NCI-H2196 (cell line): ENCODE results near the gene CROCC.

Experiments
- DNase-seq: peaks from one replicate; lab custom pipeline; 2025; ENCODE audit not compliant: unreplicated experiment; lab: John Stamatoyannopoulos, UW

The CROCC gene

DNA sequence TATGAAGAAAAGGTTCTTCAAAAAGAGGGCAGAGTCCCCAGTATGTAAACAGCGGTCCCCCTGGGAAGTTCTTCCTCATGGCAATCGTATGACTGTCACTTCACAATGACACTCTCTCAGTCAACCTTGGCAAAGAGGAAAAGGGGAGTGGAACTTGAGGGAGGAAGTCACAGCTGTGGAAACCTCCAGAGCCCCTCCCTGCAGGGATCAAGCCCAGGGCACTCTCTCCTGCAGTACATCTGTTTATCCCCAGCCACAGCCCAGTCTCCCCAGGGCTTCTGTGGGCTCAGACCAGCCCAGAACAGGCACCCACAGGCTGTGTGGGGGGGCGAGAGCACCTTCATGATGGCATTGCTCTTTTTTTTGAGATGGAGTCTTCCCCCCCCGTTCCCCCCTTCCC, 88.0 kb downstream of the CROCC start:
- no peak for DNase-seq

DNA sequence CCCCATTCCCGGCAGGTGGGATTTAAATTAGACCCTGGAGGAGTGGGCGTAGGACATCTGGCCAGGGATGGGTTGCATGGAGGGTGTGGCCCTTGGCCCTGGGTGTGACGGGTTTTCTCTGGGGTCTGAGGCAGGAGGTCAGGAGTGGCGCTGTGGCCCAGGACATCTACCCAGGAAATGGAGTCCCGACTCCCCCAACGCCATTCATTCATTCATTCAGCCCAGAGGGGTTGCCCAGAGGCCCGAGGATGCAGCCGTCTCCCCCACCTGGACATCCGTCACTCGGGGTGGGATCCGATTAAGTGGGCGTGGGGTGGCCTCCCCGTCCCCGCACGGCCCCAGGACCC, 89.3 kb downstream of the CROCC start:
- DNase-seq, result no peak

DNA sequence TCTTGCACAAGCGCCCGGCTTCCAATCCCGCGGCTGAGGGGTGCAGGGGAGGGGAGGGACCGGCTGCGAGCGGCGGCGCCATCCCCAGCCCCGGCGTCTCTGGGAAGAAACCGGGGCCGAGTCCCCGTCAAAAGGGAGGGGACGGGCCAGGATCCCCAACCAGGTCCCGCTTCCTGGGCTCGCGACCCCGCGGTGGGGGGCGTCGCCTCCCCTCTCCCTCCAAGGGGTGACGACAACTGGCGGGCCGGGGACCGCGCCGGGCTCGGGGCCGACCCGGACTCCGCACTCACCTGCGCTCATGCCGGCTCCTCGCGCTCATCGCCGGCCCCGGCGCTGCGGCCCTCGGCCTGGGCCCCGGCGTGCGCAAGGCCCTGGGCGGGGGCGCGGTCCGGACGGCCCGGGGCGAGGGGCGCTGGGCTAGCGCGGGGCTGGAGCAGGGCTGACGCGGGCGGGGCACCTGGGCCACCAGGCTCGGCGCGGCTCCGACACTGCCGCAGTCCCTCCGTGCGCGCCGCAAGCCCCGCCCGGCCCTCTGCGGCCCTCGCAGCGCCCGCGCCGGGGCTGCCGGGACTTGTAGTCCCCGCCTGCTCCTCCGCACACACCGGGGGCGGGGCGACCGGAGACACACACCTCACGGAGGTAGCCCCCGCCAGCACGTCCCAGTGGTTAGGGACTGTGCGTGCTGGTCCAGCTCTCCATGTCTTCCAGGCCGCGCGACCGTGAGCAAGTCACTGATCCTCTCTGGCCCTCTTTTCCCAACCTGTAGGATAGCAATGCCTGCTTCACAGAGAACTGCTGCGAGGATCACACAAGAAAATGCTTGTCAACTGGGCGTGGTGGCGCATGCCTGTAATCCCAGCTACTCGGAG, 89.9 kb downstream of the CROCC start, which contains the start of gene ATP13A2:
ATP13A2 (minus strand) TSS at position 490 of the 869 bp plus-strand sequence; CDS start at position 300, 190 bp downstream.
- DNase-seq, result peak; percentile 91

DNA sequence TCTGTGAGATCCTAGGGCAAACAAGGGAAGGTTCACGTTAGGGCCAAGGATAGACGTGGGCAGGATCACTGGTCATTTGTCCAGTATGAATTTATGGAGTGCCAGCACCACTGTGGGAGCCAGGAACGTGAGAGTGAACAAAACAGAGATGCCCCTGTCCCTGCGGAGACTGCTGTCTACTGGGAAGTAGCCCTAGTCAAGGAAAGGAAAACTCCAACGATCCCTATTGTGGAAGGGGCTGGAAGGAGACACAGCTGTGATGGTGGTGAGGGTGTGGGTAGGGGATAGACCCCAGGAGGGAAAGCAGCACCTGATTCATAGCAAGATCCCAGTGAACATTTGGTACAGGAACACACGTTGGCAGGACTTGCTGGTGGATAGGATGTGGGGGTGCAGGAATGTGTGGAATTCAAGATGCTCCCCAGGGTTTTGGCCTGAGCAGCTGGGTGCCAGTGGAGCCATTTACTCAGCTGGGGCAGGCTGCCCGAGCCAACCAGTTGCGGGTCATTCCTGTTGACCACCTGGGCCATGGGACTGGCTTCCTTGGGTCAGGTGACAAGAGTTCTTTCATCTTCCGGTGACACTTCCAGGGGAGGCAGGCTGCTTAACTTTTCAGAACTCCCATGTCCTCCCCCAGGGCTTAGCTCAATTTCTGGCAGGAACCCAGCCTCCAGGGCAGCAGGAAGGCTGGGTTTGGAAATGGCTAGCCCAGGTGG, 91.2 kb downstream of the CROCC start:
- no peak for DNase-seq

DNA sequence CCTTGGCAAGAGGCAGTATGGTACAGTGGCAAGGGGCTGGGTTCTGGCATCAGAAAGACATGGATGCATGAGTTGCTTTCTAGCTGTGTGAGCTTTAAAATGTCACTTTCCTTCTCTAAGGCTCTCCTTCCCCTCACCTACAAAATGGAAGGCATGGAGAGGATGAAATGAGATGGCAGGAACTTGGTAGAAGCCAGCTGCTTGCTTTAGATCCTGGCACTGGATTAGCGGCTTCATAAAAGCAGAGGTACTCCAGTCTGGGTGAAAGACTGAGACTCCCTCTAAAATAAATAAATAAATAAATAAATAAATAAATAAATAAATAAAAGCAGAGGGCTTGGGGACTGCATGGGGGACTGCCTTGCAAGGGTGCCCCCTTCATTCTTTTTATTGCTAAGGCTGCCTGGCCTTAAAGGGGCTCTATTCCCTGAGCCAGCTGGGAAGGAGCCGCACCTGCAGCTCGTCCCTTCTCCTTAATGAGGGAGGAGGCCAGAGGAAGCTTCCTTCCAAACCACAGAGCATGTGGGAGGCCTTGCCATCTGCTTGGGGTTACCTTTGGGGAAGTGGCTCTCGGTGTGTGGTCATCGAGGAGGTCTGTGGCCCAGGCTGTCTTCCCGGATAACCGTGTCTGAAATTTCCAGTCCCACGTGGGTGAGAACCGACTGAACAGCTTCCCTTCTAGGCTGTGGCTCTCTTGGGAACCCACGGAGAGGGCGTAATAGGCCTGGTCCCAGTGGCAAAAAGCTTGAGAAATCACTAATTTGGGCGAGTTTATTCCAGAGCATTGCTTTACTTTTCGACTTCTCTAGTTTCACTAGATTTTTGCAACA, 92.0 kb downstream of the CROCC start:
- no peak for DNase-seq

DNA sequence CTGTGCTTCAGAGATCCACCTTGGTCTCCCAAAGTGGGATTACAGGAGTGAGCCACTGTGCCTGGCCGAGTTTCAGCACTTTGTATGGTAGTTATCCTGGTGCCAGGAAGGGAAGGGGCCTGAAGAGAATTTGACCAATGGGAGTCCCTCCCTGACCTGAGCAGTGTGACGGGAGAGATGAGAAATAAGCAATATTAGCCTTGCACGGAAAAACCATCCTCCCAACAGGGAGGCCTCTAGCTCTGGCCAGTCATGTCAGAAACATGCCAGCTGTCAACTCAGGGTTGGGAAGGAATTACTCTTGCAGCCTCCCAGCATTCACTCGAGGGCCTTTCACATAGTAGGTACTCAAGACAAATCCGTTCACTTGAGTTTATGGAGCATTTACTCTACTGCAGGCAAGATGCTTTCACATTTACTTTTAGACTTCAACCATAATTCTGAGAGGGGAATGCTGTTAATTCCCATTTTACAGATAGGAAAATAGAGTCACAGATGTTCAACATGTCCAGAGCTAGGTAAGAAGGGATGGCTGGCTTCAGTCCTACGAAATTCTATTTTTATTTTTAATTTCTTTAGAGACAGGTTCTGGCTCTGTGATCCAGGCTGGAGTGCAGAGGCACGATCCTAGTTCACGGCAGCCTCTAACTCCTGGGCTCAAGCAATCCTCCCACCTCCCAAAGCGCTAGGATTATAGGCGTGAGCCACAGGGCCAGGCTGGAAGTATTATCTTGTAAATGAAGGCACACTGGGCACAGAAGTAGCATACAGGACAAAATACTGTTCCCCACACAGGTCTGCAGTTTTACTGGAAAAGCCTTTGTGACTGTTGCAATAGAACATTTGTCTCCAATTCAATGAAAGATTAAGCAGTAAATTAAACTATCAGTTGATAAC, 93.2 kb downstream of the CROCC start:
- DNase-seq, result no peak

DNA sequence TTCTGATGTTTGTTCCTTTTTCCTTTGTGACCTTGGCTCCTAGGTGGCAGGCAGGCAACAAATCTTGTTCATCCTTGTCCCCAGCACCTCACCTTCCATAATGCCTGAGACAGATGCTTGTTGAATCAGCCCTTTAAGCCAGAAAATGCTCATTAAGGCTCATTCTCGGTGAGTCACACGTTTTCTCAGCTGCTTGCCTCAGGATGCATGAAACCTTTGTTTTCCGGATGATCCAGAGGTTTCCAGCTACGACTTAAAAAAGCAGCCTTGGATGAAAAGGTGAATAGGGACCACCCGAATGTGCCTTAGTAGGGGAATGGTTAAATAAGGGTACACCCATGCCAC, 94.6 kb downstream of the CROCC start:
- no peak for DNase-seq

DNA sequence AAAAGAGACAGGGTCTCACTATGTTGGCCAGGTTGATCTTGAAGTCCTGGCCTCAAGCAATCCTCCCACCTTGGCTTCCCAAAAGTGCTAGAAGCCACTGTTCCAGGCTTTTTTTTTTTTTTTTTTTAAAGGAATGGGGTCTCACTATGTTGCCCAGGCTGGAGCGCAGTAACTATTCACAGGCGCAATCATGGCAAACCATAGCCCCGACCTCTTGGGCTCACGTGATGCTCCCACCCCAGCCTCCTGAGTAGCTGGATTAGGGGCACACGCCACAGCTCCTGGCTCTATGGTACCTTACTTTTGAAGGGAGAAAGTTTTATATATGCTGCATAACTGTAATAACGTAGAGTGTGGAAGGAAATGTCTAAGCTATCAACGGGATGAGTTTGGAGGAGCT, 95.7 kb downstream of the CROCC start:
- no peak for DNase-seq

DNA sequence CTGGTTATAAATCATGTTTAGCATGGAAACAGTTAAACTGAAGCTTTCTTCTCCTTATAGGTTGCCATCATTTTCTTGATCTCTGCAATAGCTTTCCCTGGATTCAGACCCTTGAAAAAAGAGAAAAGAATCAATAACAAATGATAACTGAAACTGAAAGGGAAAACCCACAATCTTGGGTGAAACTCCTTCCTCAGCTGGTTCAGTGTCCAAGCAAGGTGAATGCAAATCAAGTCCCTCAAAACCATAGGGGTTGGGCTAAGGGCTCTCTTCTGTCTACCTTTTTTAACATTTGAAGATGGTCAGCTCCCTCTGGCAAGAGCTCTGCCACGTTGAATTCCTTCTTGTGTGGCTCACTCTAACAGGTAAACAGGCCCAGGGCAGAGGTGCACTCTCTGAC, 97.1 kb downstream of the CROCC start:
- no peak for DNase-seq

DNA sequence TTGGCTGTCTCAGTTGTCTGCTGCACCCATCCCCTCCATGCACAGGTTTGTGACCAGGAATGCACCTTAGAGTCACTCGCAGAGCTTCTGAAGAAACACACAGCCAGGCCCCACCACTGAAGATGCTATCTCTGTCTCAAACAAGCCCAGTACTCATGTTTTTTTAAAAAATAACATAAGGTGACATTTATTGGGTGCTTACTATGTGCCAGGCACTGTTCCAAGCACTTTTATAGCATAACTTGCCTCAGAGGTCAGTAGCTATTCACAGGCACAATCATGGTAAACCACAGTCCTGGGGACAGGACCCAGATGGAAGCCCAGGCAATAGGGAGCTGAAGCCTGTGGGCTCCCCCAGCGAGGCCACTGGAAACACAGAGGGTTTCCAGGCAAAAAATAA, 98.8 kb downstream of the CROCC start:
- no peak for DNase-seq

DNA sequence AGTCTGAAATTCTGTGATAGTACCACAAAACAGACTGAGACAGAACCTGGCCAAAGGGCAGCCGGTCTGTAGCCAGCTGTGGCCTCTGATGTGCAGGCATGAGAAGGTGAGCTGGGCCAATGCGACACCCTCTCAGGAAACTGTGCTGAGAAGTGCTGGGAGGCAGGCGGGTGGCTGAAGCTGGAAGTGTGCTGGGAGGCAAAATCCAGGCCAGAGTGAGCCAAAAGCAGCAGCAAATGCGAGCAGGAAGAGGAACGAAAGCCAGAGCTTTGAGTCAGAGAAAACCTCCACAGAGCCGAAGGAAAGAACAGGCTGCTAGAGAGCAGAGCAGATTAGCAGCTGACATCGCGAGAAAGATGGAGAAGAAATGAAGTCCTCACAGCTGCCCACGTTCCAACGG, 100.2 kb downstream of the CROCC start:
- no peak for DNase-seq
